ENCODE measurements around the gene ADGRG3.

- no peak for TF ChIP-seq CTCF (IDR thresholded peaks at IDR 0.05)
- no peak for TF ChIP-seq EZH2 (IDR thresholded peaks at IDR 0.05; ENCODE audit: borderline replicate concordance, insufficient read depth, low read depth, low read length, poor library complexity, severe bottlenecking)
These were observed 30.7 kb upstream of the ADGRG3 start for GRCh38 chr16:57637424-57637823.
